NCI-H2029 (cell line): ENCODE results near the gene BST1.

Experiments
- DNase-seq: peaks from one replicate; lab custom pipeline; 2025; lab: John Stamatoyannopoulos, UW

The BST1 gene, protein sequence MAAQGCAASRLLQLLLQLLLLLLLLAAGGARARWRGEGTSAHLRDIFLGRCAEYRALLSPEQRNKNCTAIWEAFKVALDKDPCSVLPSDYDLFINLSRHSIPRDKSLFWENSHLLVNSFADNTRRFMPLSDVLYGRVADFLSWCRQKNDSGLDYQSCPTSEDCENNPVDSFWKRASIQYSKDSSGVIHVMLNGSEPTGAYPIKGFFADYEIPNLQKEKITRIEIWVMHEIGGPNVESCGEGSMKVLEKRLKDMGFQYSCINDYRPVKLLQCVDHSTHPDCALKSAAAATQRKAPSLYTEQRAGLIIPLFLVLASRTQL

DNA sequence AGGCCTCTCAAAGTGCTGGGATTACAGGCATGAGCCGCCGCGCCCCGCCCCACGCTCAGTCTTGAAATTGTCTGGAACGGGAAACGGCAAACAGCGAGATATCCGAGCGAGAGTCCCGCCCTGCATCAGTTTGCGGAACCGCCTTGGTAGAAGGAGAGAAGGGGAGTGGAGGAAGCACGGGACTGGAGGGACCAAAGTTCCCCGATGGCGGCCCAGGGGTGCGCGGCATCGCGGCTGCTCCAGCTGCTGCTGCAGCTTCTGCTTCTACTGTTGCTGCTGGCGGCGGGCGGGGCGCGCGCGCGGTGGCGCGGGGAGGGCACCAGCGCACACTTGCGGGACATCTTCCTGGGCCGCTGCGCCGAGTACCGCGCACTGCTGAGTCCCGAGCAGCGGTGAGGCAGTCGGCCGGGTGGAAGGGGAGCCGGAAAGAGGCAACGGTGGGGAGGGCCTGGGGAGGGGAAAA, at the start of gene BST1:
Gene BST1 (plus strand): TSS at position 125 of the 463 bp plus-strand sequence. CDS start 80 bp downstream, at position 205.
- DNase-seq = no peak

DNA sequence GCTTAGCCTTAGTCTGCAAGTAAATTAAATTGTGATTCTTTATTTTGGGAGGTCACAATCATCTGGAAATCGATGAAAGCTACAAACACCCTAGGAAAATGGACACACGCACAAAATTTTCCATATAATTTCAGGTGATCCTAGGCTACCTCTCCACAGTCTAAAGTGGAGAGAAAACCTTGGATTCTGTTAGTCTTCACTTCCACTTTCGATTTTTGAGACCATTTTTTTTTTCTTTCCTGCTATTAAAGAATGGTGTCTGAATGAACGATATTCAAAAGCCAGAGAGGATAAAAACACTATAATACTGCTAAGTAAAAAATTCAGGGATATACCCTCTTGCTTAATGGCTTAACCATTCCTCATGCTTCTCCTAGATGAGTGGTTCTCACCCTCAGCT, 49.4 kb upstream of the BST1 start:
- no peak for DNase-seq

DNA sequence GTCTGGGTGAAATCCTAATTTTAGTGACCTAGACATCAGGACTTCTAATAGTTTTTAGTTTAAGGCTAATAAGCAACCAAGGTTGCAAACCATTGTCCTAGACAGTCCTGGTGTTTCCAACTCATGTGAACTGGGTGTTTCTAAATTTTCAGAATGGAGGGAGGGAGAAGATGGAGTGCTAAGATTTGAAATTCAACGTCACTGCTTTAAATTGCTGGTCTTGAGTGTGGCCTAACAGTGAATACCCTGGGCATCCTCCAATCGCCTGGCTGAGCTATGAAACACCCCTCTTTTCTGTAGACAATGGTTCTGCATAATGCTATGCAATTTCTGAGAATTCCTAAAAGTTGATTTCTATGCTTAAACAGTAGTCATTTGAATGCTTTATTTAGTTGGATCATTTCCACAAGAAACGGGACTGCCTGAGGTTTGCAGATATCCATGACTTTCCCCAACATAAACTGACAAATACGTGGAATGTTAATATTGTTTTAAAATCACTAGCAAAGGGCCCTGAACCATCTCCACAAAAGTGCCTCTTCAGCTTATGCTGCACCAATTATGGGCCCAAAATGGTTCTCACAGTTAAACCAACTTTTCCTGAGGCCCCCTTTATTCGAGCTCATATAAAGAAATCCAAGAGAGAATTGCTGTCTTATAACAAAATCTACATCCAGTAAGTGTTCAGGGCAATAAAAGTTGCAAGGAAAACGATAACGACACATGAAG, 48.8 kb upstream of the BST1 start:
- no peak for DNase-seq

DNA sequence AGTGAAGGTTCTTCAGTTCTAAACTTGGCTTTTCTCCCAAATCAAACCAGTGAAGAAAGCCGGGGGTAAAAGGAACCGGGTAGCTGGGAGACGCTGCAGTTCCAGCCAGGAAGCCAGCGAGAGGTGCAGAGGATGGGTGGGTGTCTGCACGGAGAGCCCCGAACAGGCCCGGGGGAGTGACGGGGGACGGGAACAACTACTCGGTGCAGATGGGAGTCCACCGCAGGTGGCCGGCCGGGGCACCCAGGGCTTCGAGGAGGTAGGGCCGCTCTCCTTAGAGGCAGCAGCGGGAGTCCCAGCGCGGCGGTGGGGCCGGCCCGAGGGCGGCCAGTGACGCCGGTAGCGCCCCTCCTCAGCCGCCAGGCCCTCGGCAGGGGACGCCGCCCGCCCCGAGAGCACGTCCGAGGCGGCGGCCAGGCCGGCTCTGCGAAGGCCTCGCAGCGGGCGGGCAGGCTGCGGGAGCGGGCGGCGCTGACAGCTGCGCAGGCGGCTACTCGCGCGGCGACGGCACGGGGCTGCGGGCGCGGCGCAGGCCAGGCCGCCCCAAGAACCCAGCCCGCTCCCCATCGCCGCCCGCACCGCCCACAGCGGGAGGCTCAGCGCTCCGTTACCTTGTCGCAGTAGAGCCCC, 48.2 kb upstream of the BST1 start:
- DNase-seq = no peak

DNA sequence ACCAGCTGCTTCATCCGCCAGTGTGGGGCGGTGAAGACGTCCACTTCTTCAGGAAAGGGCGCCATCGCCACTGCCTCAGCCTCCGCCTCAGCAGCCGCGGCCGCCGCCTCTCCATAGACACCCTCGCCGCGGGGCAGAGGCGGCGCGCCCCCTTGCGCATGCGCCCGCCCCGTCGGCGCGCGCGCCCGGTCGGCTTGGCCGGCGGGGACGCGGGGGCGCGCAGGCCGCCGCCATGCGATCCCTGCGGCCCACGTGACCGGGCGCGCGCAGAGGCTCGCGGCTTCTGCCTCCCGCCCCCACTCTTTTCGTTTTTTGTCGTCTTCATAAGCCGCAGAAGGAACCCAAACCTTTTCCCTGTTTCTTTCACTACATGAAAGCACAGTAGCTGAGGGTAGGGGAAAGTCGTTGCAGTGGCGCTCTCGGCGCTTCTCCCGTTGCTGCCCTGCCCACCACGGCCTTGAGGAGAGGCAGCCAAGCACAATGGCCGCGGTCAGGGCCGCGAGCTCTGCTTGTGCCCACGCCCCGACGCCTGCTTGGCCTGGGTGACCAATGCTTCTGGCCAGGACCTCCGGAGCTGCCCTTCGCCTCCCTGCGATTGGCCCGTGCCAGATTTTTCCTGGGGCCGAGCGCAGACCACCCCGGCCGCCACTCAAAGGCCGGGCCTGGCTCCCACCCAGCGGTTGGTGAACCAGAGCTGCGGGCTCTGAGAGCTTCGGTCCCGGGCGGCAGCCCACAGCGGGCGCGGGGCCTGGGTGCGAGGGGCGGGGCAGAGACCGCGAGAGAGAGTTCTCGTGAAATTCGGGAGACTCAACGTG, 47.4 kb upstream of the BST1 start, which contains the start of gene FBXL5:
Gene FBXL5 (minus strand): TSS at position 135 of the 815 bp plus-strand sequence. CDS start 70 bp downstream, at position 65.
- peak; percentile 71 for DNase-seq

DNA sequence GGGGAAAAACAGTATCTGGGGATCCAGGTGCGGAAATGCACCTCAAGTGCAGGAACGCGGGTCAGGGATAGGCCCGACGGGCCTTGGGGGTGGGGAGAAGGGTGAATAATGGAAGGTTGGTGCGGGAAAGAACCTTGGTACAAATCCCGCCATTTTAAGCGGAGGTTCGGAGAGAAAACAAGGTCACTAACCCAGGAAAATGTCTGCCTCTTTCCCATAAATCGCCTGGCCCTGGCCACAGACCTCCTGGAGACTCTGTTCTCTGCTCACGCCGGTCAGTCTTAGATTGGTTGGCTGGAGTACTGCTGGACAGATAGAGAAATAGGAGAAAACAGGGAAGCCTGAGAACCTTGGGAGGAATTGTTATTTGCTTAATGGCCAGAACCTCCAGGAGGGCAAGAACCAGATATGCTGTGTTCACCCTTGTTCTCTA, 46.8 kb upstream of the BST1 start:
- DNase-seq = peak; percentile 77

DNA sequence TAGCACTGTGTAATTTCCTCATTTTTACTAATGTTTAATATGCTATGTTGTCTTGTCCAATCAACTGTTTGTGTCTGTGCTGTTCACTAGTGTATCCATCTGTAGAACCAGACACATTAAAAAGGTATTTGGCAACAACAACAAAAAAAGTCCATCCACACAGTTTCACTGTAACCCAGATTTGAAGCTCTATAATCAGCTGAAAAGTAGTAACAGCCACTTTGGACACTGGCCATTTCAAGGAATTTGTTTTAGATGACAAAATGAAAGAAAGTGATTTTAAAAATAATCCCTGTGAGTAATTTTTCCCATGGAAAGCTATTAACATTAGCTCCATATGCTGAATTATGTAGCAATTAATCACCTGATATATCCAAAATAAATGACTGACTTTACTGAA, 45.5 kb upstream of the BST1 start:
- DNase-seq = no peak

DNA sequence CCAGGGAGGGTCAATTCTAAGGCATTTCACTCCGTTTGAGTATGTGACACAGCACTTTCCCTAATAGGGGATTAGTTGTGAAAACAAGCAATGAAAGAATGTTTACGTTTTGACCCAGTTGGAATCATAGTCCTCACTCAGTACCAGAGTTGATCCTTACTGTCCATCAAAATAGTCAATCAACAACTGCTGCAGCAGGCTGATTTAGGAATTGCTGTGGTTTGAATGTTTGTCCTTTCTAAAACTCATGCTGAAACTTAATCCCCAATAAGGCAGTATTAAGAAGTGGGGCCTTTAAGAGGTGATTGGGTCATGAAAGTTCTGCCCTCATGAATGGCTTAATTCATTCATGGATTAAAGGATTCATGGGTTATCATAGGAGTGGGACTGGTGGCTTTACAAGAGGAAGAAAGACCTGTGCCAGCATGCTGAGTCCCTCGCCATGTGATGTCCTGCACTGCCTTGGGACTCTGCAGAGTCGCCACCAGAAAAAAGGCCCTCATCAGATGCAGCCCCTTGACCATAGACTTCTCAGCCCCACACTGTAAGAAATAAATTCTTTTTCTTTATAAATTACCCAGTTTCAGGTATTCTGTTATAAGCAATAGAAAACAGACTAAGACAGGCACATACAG, 44.6 kb upstream of the BST1 start:
- DNase-seq = no peak

DNA sequence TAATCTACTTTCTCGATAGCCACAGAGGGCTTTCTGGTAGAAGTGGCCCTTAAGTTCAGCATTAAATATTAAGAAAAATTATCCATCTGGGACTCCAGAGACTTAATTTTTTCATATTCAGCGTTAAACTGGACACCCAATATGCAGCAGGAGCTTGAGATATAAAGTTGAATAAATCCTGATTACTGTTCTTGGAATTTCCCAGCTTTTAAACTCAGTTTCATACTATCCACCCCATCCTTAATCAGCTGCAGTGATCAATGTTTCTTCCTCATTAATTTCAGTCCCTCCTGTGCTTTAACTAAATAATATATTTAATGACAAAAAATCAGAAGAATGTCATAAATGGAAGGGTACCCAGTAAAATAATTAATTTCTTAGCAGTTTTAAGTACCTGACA, 44.1 kb upstream of the BST1 start:
- no peak for DNase-seq

DNA sequence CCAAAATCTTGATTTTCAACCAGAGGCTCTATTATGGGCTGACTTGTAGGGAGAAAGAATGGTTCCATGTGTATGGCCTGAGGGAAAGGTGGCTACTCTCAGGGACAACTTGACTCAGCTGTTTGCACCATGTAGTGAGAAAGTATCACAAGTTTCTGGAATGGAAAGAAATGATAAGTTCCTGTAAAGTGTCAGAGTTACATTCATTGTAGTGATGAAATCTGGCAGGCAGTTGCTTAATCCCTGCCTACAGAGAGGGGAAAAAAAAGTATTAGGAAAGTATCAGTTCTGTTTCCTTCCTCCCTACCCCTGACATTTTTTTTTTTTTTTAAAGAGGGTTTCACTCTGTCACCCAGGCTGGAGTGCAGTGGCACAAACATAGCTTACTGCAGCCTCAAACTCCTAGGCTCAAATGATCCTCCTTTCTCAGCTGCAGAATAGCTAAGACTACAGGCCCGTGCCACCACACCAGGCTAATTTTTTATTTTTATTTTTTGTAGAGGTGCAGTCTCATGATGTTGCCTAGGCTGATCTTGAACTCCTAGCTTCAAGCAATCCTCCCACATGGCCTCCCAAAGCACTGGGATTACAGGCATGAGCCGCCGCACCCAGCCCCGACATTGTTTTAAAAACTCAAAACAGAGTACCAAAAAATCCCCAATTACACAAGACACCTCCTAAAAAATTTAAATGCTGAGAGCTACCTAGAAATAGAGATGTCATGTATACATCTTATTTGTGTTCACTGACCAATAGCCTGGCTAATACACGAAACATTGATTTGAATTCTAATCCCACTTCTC, 42.9 kb upstream of the BST1 start:
- DNase-seq = no peak

DNA sequence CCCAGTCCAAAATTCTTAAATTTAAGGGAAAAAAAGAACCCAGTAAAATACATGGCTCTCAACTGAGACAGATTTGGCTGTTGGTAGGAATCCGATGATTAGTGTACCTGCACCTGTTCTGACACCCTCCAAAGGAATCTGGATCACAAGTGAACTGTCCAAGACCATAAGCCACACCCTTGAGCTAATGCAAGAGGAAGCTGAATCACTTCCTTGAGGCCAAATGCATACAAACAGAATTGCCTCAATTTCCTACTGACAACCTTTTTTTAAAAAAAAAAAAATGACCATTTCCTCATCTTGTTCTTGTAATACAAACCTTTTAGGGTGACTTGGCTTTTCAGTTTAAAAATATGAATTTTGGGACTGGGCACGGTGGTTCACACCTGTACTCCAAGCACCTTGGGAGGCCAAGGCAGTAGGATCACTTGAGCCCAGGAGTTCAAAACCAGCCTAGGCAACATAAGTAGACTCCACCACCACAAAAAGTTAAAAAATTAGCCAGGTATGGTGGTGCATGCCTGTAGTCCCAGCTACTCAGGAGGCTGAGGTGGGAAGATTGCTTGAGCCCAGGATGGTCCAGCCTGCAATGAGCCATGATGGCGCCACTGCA, 37.0 kb upstream of the BST1 start:
- DNase-seq = no peak

DNA sequence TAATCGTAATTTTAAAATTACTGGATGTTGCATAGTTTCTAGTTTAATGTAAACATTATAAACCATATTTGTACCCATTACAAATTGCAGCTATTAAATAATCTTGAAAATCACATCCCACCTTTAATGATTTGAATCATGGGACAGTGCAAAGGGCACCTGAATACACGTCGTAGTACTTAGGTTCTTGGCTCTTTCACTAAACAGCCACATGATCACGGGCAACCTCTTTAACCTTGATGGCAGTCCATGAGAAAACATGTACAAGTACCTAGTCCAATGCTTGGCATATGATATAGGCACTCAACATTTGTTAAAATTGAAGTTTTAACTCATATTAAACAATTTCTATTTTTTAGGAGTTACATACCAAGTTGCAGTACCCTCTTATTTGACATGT, 35.9 kb upstream of the BST1 start:
- DNase-seq = no peak

DNA sequence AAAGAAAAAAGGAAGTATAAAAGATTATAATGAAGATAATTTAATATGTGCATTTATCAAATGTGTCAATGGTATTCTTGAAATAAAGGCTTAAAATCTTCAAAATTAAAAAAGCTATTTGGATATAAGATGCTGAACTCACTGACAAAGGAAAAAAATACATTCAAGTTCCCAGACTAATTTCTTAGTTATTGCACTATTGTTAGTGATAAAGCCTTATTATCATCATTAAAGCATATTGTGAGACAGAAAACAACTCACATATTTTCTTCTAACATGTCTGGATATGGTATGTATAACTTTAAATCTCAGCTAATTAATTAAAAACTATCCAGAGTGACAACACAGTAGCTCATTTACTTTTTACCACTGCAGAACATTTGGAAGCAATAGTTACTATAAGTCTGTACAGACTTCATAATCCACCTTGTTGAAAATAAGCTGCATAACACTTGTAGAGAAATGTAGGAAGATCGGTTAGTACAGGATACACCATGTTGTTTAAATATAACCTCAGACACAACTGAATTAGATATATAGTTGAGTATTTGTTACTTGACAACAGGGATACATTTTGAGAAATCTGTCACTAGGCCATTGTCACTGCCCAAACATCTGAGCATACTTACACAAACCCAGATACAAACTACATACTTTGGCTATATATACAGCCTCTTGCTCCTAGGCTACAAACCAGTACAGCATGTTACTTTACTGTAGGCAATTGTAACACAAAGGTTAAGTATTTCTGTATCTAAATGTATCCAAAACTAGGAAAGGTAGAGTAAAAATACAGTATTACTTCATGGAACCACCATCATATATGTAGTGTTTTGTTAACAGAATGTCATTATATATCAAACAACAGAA, 34.1 kb upstream of the BST1 start:
- no peak for DNase-seq

DNA sequence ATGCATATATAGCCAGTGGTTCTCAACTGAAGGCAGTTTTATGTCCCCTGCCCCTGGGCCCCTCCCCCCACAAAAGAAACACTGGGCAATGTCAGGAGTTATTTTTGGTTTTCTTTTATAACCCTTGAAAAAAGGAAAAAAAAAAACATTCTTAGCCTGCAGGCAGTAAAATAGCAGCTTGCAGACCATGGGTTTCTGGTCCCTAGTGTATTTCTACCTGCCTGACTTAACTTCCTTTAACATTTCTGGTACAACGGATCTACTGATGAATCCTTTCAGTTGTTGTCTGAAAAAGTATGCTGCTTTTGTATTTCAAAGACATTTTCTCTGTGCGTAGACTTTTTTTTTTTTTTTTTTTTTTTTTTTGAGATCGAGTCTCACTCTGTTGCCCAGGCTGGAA, 32.3 kb upstream of the BST1 start:
- no peak for DNase-seq

DNA sequence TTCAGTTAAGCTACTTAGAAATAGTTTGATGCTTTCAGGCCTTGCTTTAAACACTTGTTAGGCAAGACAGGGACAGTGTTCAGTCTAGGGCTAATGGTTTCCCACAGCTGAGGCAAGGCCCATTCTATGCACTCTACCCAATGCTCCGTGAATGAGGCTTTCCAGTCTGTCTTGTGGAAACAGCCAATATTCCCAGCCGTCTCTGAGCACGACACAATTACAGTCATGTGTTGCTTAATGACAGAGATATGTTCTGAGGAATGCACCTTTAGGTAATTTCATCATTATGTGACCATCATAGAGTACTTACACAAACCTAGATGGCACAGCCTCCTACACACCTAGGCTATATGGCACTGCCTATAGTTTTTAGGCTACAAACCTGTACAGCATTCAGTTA, 30.8 kb upstream of the BST1 start:
- no peak for DNase-seq

DNA sequence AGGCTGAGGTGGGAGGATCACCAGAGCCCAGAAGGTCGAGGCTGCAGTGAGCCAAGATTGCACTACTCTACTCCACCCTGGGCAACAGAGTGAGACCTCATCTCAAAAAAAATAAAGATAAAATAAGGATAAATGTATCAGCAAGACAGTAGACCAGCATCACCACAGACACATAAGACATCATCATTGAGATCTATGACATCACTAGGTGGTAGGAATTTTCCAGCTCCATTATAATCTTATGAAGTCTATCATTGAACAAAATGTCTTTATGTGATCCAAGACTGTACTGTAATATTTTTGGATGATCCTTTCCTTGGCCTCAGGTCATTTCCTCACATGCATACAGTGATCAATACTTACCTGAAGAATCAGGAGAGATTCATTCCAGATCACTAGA, 29.5 kb upstream of the BST1 start:
- no peak for DNase-seq

DNA sequence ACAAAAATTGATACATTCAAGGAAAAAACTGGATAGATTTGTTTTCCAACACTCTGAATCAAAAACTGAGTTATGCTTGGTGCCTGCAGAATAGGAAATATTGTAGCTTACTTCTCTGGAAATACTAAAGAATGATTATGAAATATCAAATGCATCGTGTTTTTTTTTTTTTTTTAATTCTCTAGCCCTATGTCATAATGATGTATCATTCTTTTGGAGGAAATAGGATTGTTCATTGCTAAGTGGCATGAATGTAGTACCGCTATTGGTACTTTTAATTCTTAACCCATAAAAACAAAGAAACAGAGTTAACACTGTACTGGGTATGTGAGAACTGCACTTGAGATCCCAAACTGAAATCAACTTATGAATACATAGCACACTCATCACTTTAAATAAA, 28.8 kb upstream of the BST1 start:
- no peak for DNase-seq

DNA sequence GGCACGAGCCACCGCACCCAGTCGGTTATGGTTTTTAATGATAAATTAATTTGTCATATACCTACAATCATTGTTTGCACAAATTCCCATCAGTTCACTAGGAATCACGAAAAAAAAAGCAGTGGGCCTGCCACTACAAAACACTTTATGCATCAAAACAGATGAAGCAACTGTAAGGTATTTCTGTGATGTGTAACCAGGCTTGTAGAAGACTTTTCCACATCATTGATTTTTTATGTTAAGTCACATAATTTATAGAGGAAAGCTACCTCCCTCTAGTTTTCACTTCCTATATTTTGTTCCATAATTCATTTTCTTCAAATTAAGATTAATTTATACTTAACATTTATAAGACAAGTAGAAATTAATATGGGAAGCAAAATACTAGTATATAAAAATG, 27.9 kb upstream of the BST1 start:
- no peak for DNase-seq

DNA sequence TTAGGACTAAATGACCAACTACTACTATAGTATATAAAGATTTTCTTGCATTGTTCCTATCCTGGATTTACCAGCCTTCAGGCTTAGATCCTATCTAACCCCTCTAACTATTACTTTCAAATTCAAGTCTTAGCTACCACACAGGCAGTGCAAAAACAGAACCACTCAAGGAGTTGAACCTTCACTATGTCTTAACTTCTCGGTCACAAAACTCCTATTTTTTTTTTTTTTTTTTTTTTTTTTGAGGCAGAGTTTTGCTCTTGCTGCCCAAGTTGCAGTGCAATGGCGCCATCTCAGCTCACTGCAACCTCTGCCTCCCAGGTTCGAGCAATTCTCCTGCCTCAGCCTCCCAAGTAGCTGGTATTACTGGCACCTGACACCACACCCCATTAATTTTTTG, 27.5 kb upstream of the BST1 start:
- DNase-seq = no peak
